ENCODE results near the gene LINC00305.

Gene LINC00305

DNA sequence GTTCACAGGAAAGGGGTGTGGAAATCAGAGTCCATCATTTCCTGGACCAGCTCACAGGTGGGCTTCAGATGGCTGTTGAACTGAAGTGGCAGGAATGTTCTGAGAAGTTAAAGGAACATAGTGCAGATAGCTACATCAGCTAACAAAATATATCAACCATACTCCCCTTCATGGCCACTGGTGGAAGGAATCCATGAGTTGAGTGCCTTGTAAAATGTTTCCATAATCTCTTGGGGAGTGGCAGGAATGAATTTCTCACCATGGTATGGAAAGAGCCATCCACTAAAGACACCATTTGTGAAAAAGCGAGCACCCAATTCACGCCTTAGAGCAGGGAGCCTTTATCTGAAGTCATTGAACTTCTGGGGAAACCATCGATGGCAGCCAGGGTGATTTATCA is at the start of gene LINC00305:
Gene LINC00305 (minus strand): TSS at position 101 of the 400 bp plus-strand sequence.
- no peak for TF ChIP-seq GATA3 (IDR thresholded peaks at IDR 0.05; ENCODE audit: low read depth, low read length)
- no peak for TF ChIP-seq GATA2 (IDR thresholded peaks at IDR 0.05; ENCODE audit: low read depth, low read length)

- TF ChIP-seq GATA2 (IDR thresholded peaks at IDR 0.05; ENCODE audit: low read depth, low read length) (no peak), GATA3 (IDR thresholded peaks at IDR 0.05; ENCODE audit: low read depth, low read length) (no peak)
These were observed 42.2 kb upstream of the LINC00305 start for GRCh38 chr18:64191069-64191468.

GRCh38 chr18:64185987-64186386 is 37.1 kb upstream of the LINC00305 start:
- TF ChIP-seq GATA3 (IDR thresholded peaks at IDR 0.05; ENCODE audit: low read depth, low read length) (no peak), GATA2 (IDR thresholded peaks at IDR 0.05; ENCODE audit: low read depth, low read length) (no peak)

GRCh38 chr18:64183665-64184064 is 34.8 kb upstream of the LINC00305 start:
- no peak for TF ChIP-seq GATA3 (IDR thresholded peaks at IDR 0.05; ENCODE audit: low read depth, low read length)
- TF ChIP-seq GATA2 (IDR thresholded peaks at IDR 0.05; ENCODE audit: low read depth, low read length): no peak

GRCh38 chr18:64180617-64181016 is 31.7 kb upstream of the LINC00305 start:
- TF ChIP-seq GATA2 (IDR thresholded peaks at IDR 0.05; ENCODE audit: low read depth, low read length) (no peak), GATA3 (IDR thresholded peaks at IDR 0.05; ENCODE audit: low read depth, low read length) (no peak)

DNA sequence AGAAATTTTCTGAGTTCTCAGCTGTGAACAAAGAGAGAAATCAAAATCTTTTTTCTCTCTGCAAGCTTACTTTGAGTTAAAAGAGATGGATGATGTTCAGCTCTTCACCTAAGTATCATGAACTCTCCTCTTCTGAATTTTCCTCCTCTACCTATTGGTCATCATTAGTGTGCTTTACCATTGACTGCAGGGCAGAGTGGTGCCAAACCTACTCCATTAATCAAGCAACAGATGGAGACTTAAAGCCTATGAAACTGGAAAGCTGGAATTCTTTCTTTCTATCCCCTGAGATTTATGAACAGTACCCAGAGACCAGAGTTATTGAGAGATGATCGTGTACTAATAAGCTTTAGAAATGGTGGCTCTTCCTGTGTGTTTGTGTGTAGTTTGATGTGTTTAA is 31.3 kb upstream of the LINC00305 start:
- no peak for TF ChIP-seq GATA3 (IDR thresholded peaks at IDR 0.05; ENCODE audit: low read depth, low read length)
- TF ChIP-seq GATA2 (IDR thresholded peaks at IDR 0.05; ENCODE audit: low read depth, low read length): no peak

DNA sequence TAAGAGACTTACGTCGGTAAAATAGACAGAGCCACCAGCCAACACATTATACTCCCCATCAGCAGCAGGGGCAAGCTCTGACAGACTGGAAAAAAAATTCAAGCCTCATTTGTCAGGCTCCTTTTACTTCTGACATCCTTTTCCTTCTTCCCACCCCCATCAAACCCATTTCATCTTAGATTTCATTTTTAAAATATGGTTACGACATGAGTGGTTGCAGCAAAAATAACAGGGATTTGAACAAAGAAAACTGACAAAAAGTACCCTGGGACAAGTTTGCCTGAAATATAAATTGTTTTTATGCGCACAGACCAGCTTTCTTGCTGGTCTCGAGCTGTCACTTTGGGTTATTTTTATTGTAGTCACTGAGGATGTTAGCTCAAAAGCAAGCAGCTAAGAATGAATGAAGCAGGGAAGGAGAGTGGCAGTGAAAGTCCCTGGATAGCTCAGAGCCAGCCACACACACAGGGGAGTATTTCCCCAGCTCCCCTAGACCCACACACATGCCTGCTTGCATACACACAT is 30.7 kb upstream of the LINC00305 start:
- TF ChIP-seq GATA3 (IDR thresholded peaks at IDR 0.05; ENCODE audit: low read depth, low read length) (no peak), GATA2 (IDR thresholded peaks at IDR 0.05; ENCODE audit: low read depth, low read length) (no peak)

- TF ChIP-seq GATA3 (IDR thresholded peaks at IDR 0.05; ENCODE audit: low read depth, low read length) (no peak), GATA2 (IDR thresholded peaks at IDR 0.05; ENCODE audit: low read depth, low read length) (no peak)
These were observed 30.0 kb upstream of the LINC00305 start for GRCh38 chr18:64178860-64179259.

GRCh38 chr18:64175432-64175831 is 26.5 kb upstream of the LINC00305 start:
- no peak for TF ChIP-seq GATA3 (IDR thresholded peaks at IDR 0.05; ENCODE audit: low read depth, low read length)
- no peak for TF ChIP-seq GATA2 (IDR thresholded peaks at IDR 0.05; ENCODE audit: low read depth, low read length)

- TF ChIP-seq GATA3 (IDR thresholded peaks at IDR 0.05; ENCODE audit: low read depth, low read length) (no peak), GATA2 (IDR thresholded peaks at IDR 0.05; ENCODE audit: low read depth, low read length) (no peak)
These were observed 22.7 kb upstream of the LINC00305 start for GRCh38 chr18:64171576-64171975.

- TF ChIP-seq GATA3 (IDR thresholded peaks at IDR 0.05; ENCODE audit: low read depth, low read length): no peak
- no peak for TF ChIP-seq GATA2 (IDR thresholded peaks at IDR 0.05; ENCODE audit: low read depth, low read length)
These were observed 18.6 kb upstream of the LINC00305 start for GRCh38 chr18:64167408-64167925.

- TF ChIP-seq GATA2 (IDR thresholded peaks at IDR 0.05; ENCODE audit: low read depth, low read length): no peak
- no peak for TF ChIP-seq GATA3 (IDR thresholded peaks at IDR 0.05; ENCODE audit: low read depth, low read length)
These were observed 17.0 kb upstream of the LINC00305 start for GRCh38 chr18:64165906-64166305.

DNA sequence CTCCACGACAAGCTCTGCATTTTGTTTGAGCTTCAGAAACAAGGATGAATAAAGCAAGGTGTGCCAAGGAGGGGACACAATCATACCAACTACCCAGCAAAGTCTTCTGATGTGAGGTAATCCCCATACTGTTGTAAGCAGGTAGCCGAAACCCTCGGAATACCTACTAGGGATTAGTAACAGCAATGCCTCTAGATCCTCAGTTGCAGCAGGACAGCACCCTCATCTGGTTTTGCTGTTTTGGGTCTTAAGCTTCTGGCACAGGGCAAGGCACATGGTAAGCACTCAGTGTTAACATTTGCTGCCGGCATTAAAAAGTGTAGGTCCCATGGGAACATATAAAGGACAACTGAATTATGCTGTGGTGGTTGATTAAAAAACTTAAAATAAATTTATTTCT is 16.0 kb upstream of the LINC00305 start:
- TF ChIP-seq GATA3 (IDR thresholded peaks at IDR 0.05; ENCODE audit: low read depth, low read length): no peak
- TF ChIP-seq GATA2 (IDR thresholded peaks at IDR 0.05; ENCODE audit: low read depth, low read length): no peak

DNA sequence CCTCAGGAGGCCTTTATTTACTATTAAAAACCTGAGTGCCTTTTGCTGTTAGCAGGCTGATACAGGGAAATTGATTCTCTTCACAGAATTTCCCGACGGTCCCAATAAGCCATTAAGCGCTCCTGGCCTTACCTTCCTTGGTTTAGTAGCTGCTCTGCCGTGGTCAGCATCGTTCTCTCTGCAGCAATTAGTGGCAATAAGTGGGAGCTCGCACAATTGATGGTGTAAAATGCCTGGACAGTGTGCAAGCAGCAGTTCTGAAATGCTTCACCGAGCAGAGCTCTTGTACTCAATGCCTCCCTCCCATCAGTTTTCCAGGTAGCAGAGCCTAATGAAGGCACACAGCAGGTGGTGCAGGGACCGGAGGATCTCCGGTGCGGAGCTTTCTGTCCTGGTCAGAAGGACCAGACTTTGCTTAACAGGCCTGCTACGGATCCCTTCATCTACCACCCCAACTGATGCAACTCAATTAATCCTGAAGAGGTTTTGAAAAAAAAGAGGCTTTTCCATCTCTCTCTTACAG is 1.1 kb upstream of the LINC00305 start:
- TF ChIP-seq GATA3 (IDR thresholded peaks at IDR 0.05; ENCODE audit: low read depth, low read length) (no peak), GATA2 (IDR thresholded peaks at IDR 0.05; ENCODE audit: low read depth, low read length) (no peak)

GRCh38 chr18:64142904-64143303 is 6.0 kb downstream of the LINC00305 start:
- TF ChIP-seq GATA2 (IDR thresholded peaks at IDR 0.05; ENCODE audit: low read depth, low read length) (no peak), GATA3 (IDR thresholded peaks at IDR 0.05; ENCODE audit: low read depth, low read length) (no peak)

Data from SH-SY5Y (cell line).